WTC11 (cell line): Measurements from ENCODE around the gene ZNF20.

Experiments used
- ATF2 ChIP-seq: sonication (generic); formaldehyde crosslinking; IDR thresholded peaks from 2 replicates; pipeline ENCODE4 v1.8.1; 2022; ENCODE audit warnings: low read depth, missing genetic modification reagents, borderline replicate concordance
- ATF6 ChIP-seq: sonication (generic); formaldehyde crosslinking; IDR thresholded peaks from 2 replicates; pipeline ENCODE4 v1.8.1; 2023; ENCODE audit warnings: mild to moderate bottlenecking, missing genetic modification reagents
- CTCF ChIP-seq: fragments of 200-600 bp; IDR thresholded peaks from 2 replicates; pipeline ENCODE4 v1.8.0; 2022; ENCODE audit warnings: antibody characterized with exemption
- NFE2L1 ChIP-seq: sonication (generic); formaldehyde crosslinking; IDR thresholded peaks from 2 replicates; pipeline ENCODE4 v1.8.1; 2023; ENCODE audit warnings: missing genetic modification reagents
- PRDM15 ChIP-seq: sonication (generic); formaldehyde crosslinking; IDR thresholded peaks from 2 replicates; pipeline ENCODE4 v1.8.0; 2022; ENCODE audit warnings: missing genetic modification reagents
- PRRX2 ChIP-seq: fragments of 250-450 bp; sonication (Bioruptor Pico); IDR thresholded peaks from 2 replicates; pipeline ENCODE4 v1.8.0; 2021; ENCODE audit warnings: mild to moderate bottlenecking
- ZNF512 ChIP-seq: sonication (generic); formaldehyde crosslinking; IDR thresholded peaks from 2 replicates; pipeline ENCODE4 v1.8.1; 2022; ENCODE audit warnings: missing genetic modification reagents, borderline replicate concordance

GRCh38 chr19:12113121-12113520, 27.0 kb downstream of the ZNF20 start:
- TF ChIP-seq ZNF512 (CRISPR knock-in tag) (no peak), ATF2 (CRISPR knock-in tag) (no peak), PRRX2 (no peak), NFE2L1 (no peak), CTCF (no peak), ATF6 (CRISPR knock-in tag) (no peak), PRDM15 (no peak)
